SK-MEL-5 (cell line): ENCODE measurements around the gene PRUNE2. TPM values are rescaled to one million over a fixed set of nuclear protein-coding genes. Genes with fewer than 3 reads are reported as not detected.

Experiments used
- DNase-seq: peaks from one replicate; pipeline ENCODE4 v3.0.0-alpha.2; 2016; ENCODE audit warnings: low read depth, low spot score
- in situ Hi-C: cut with HindIII; loops from 2 replicates; pipeline ENCODE4 v1.10.0; 2016; ENCODE audit warnings: low sequenced_read_pairs, high pct_unique_total_duplicates, low pct_unique_long_range_greater_than_20kb
- total RNA-seq: library from RNA; depleted of rRNA; stranded (reverse); fragments of >200 nt; shearing (Covaris generic); gene quantifications from 2 replicates; pipeline ENCODE4 v1.2.3, GENCODE V29; 2014

Gene PRUNE2
- total RNA-seq, 1 experiment from 2014 or later, result 90.9 TPM

GRCh38 chr9:76910861-76911260 is 4.9 kb upstream of the PRUNE2 start:
- DNase-seq, result no peak
- in situ Hi-C loops, result no loop called here

DNA sequence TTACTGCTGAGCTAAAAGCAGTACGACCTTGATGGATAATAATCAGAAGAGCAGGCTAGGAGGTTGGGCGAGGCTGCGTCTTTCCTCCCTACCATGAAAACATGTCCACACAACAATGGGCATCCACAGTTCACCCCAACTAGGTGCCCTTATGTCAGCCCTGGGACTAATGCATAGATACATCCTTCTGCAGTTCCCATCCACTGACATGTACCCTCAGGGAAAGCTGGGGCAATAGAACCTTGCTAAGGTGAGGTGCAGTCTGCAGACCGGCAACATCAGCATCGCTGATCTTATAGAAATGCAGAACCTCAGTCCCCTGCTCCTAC is 697 bp upstream of the PRUNE2 start:
- in situ Hi-C loops, result no loop called here
- no peak for DNase-seq

- DNase-seq, result peak; percentile 45
- in situ Hi-C loops, result no loop called here
Observed at GRCh38 chr9:76904661-76905457, 1.1 kb downstream of the PRUNE2 start.

DNA sequence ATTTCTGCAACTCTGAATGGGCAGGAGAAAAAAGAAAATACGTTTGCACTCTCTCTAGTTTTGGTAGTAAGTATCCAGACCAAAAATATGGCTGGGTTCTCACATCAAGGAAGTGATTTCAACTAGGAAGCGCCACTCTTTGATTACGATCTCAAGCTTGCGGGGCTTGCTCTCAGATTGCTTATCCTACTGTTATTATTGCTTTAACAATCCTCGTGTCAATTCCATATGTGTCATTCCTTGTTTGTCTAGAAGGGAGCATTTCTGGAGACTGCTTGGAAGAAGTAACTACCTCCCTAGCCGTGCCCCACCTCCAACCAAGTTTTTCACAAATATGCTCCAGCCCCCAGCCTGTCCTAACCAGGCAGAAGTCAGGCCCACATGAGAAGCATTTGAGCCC is 3.5 kb downstream of the PRUNE2 start:
- in situ Hi-C loops, result no loop called here
- DNase-seq, result no peak

- in situ Hi-C loops, result no loop called here
Observed at GRCh38 chr9:76901801-76902200, 4.1 kb downstream of the PRUNE2 start.

GRCh38 chr9:76900884-76901440 is 5.0 kb downstream of the PRUNE2 start:
- no peak for DNase-seq
- in situ Hi-C loops, result no loop called here

More at GRCh38 chr9:76901801-76902200, 4.1 kb downstream of the PRUNE2 start:
- DNase-seq, result no peak

GRCh38 chr9:76898786-76899185 is 7.1 kb downstream of the PRUNE2 start:
- DNase-seq, result peak; percentile 56
- in situ Hi-C loops, result no loop called here

DNA sequence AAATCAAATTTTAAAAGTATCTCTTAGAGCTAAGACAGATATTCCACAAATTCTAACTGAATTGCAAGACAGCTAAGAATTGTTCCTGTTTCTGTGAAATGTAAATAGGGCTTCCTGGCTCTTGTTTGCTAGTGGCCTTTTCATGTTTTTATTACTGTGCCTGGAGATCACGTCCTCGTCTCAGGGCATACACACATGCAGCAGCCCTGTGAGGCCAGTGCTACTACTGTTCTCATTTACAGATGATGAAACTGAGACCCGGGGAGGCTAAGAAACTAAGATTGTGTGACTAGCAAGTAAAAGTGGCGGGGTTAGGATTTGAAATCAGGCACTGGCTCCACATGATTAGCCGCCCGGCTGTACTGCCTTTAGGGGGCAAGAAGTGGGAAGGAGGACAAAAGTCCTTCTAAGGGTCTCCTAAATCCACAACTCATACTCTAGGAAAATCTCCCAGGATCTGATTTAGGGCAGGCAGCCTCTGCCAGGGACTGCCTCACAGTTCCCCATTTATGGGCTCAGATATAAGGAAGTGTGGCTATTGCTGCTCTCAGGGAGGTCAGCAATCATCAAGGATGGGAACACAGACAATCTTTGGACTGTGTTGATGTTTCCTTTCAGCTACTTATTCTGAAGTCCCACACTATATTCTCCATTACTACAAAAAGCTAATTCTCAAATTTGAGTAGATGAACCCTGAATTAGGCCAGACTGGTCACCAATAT is 7.9 kb downstream of the PRUNE2 start:
- DNase-seq, result no peak
- in situ Hi-C loops, result no loop called here

DNA sequence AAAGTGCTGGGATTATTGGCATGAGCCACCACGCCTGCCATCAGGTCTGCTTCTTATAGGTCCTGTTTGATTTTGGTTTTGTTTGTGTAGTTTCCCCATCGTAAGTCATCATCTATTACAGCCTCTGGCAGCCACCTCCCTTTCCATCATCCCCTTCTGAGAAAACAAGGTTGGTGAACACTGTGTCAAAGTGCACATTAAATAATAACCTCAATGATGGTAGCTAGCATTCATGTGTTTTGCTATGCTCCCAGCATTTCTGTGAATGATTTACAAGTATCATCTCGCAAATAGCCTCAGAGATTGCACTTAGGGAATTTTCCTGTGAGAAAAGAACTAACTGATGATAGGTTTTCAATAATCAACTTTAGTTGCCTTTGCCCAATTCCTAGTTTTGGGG is 9.9 kb downstream of the PRUNE2 start:
- in situ Hi-C loops, result no loop called here
- no peak for DNase-seq

DNA sequence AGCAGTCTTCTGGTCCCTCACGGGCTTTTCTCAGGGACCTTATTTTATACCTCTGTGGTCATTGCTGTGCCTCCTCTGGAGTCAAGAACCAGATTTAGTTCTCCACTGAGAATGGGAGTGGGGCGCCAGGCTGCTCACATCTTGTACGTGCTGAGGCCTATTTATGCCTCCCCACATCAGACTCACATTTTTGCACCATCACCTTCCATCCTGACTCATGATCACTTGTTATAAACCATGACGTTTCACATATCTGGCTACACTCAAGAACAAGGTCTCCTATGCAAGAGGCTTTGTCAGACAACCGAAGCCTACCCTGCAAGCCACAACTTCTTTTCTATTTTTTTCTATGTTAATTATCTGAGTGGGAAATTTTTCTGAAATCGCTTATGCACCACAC is 10.7 kb downstream of the PRUNE2 start:
- in situ Hi-C loops, result no loop called here
- DNase-seq, result peak; percentile 77

GRCh38 chr9:76894198-76894597 is 11.7 kb downstream of the PRUNE2 start:
- in situ Hi-C loops, result no loop called here

GRCh38 chr9:76893395-76893932 is 12.4 kb downstream of the PRUNE2 start:
- in situ Hi-C loops, result no loop called here
- DNase-seq, result peak; percentile 99

More at GRCh38 chr9:76894198-76894597, 11.7 kb downstream of the PRUNE2 start:
- DNase-seq, result peak; percentile 79

- DNase-seq, result no peak
- in situ Hi-C loops, result no loop called here
Observed at GRCh38 chr9:76891874-76892273, 14.0 kb downstream of the PRUNE2 start.

DNA sequence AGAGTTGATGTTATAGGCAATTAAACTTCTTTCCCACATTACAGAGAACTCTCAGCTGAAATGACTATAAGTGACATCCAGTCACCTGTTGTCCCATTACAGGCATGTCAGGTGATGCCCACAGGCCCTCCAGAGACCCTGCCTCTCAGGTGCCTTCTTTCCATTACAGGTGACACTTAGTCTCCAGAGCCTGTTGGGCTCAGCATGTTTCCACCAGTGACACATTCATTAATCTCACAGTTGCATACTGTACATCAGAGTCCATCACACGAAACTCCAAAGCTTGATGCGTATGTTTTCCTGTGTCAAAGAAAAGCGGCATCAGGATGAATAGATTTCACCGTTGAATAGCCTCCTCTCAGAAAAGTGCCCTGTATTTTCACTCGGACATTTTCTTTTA is 14.6 kb downstream of the PRUNE2 start:
- in situ Hi-C loops, result no loop called here
- no peak for DNase-seq

DNA sequence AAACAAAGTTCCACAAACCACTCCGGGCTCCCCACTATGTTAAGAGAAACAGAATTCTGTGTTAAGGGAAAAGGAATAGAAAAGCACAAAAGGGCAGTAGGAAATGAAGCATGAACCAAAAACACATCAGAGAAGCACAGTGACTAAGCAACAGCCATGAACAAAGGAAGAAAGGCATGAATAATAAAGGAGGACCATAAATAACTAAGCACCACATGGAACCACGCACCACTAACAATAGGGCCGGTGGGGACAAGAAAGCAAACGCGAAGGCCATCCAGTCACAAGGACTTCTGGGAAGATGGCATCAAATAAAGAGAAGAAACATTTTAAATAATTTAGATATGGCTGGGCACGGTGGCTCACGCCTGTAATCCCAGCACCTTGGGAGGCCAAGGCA is 18.0 kb downstream of the PRUNE2 start:
- DNase-seq, result no peak
- in situ Hi-C loops, result no loop called here

GRCh38 chr9:76887003-76887821 is 18.7 kb downstream of the PRUNE2 start:
- in situ Hi-C loops, result no loop called here
- peak; percentile 72 for DNase-seq

DNA sequence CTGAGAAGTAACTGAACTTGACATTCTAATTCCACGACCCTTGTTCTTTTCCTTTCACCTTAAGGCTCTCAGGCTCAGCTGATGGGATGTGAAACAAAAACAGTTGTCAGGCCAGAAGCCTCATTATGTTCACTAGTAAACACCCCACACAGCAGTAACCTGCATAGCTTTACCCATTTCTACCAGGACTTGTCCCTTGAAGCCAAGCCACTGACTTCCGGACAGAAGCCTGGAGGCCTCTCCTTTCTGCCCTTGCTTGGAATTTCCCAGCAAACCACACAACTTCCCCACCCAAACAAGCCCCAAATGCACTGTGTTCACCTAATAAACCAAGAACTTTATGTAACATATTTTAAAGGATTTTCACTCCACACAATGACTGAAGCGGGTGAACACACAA is 19.6 kb downstream of the PRUNE2 start:
- no peak for DNase-seq
- in situ Hi-C loops, result no loop called here

DNA sequence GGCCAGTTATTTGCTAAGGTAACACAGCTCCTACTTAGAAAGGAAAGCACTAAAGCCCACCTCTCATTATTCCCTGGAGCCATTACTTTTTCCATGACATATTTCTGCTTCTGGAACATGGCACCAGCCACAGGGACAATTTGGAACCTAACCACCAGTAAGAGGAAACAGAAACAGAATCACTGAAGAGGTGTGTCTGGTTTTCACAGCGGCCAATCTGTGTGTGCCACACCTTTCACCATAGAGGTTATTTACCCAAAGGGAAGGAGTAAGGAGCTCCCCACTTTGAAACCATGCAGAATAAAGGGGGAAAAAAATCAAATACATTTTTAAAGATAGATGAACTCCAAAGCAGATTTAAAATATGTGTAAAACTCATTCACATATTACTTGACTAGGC is 21.1 kb downstream of the PRUNE2 start:
- DNase-seq, result no peak
- in situ Hi-C loops, result no loop called here
